ENCODE measurements around the gene STON2.
A peak's percentile ranks its signal among the peaks of the same experiment; 100 is the strongest.

The STON2 gene

GRCh38 chr14:81302638-81303037 is 97.5 kb downstream of the STON2 start:
- no peak for DNase-seq (ENCODE audit: low spot score)

- no peak for DNase-seq (ENCODE audit: low spot score)
Measured at GRCh38 chr14:81301813-81302212, 98.3 kb downstream of the STON2 start.

GRCh38 chr14:81301371-81301770 is 98.8 kb downstream of the STON2 start:
- no peak for DNase-seq (ENCODE audit: low spot score)

- DNase-seq (ENCODE audit: low spot score) = no peak
Measured at GRCh38 chr14:81298911-81299310, 101.2 kb downstream of the STON2 start.

- no peak for DNase-seq (ENCODE audit: low spot score)
Measured at GRCh38 chr14:81298122-81298521, 102.0 kb downstream of the STON2 start.

GRCh38 chr14:81295958-81296923 is 103.9 kb downstream of the STON2 start:
- DNase-seq (ENCODE audit: low spot score) = no peak

GRCh38 chr14:81289516-81289915 is 110.6 kb downstream of the STON2 start:
- DNase-seq (ENCODE audit: low spot score) = no peak

GRCh38 chr14:81286574-81287370 is 113.4 kb downstream of the STON2 start:
- DNase-seq (ENCODE audit: low spot score) = no peak

GRCh38 chr14:81285245-81285644 is 114.9 kb downstream of the STON2 start:
- no peak for DNase-seq (ENCODE audit: low spot score)

GRCh38 chr14:81281332-81281731 is 118.8 kb downstream of the STON2 start:
- DNase-seq (ENCODE audit: low spot score) = peak; percentile 29

GRCh38 chr14:81280136-81280791 is 119.9 kb downstream of the STON2 start:
- DNase-seq (ENCODE audit: low spot score) = no peak

GRCh38 chr14:81277096-81277495 is 123.0 kb downstream of the STON2 start:
- DNase-seq (ENCODE audit: low spot score) = no peak

GRCh38 chr14:81276073-81277069 is 123.8 kb downstream of the STON2 start:
- no peak for DNase-seq (ENCODE audit: low spot score)

- DNase-seq (ENCODE audit: low spot score) = peak; percentile 74
Measured at GRCh38 chr14:81275305-81276072, 124.6 kb downstream of the STON2 start.

GRCh38 chr14:81273961-81274575 is 126.1 kb downstream of the STON2 start:
- DNase-seq (ENCODE audit: low spot score) = no peak

GRCh38 chr14:81273521-81273920 is 126.6 kb downstream of the STON2 start:
- DNase-seq (ENCODE audit: low spot score) = no peak

GRCh38 chr14:81272317-81272716 is 127.8 kb downstream of the STON2 start:
- DNase-seq (ENCODE audit: low spot score) = no peak

- no peak for DNase-seq (ENCODE audit: low spot score)
Measured at GRCh38 chr14:81269979-81270375, 130.1 kb downstream of the STON2 start.

- DNase-seq (ENCODE audit: low spot score) = peak; percentile 68
Measured at GRCh38 chr14:81269100-81269978, 130.8 kb downstream of the STON2 start.

All from globus pallidus (tissue), 1 donor.